HG03097 (cell line): ENCODE results near the gene CRHR1.

Source experiments
- ATAC-seq: cut with Tn5 transposase; IDR thresholded peaks from one replicate; pipeline ENCODE4 v1.9.1; 2021; ENCODE audit not compliant: unreplicated experiment, low FRiP score

The CRHR1 gene

GRCh38 chr17:45787044-45787443 is 2.9 kb downstream of the CRHR1 start:
- ATAC-seq: no peak

GRCh38 chr17:45787656-45788055 is 3.5 kb downstream of the CRHR1 start:
- ATAC-seq: no peak

- no peak for ATAC-seq
Observed at GRCh38 chr17:45788057-45788456, 3.9 kb downstream of the CRHR1 start.

- ATAC-seq: no peak
Observed at GRCh38 chr17:45789874-45790273, 5.8 kb downstream of the CRHR1 start.

GRCh38 chr17:45790296-45790922 is 6.3 kb downstream of the CRHR1 start:
- ATAC-seq: no peak

- no peak for ATAC-seq
Observed at GRCh38 chr17:45791041-45791582, 7.0 kb downstream of the CRHR1 start.

GRCh38 chr17:45791935-45792334 is 7.8 kb downstream of the CRHR1 start:
- ATAC-seq: no peak

- no peak for ATAC-seq
Observed at GRCh38 chr17:45792437-45792836, 8.3 kb downstream of the CRHR1 start.

- no peak for ATAC-seq
Observed at GRCh38 chr17:45792995-45793755, 9.1 kb downstream of the CRHR1 start.

GRCh38 chr17:45793999-45794540 is 9.9 kb downstream of the CRHR1 start:
- no peak for ATAC-seq

- no peak for ATAC-seq
Observed at GRCh38 chr17:45794840-45795239, 10.7 kb downstream of the CRHR1 start.

GRCh38 chr17:45800816-45801215 is 16.7 kb downstream of the CRHR1 start:
- ATAC-seq: no peak

- ATAC-seq: no peak
Observed at GRCh38 chr17:45801421-45801820, 17.3 kb downstream of the CRHR1 start.

- ATAC-seq: no peak
Observed at GRCh38 chr17:45808845-45809244, 24.7 kb downstream of the CRHR1 start.

- ATAC-seq: no peak
Observed at GRCh38 chr17:45809499-45809898, 25.4 kb downstream of the CRHR1 start.

GRCh38 chr17:45812102-45812501 is 28.0 kb downstream of the CRHR1 start:
- ATAC-seq: no peak

- ATAC-seq: no peak
Observed at GRCh38 chr17:45813048-45813725, 29.1 kb downstream of the CRHR1 start.

- ATAC-seq: no peak
Observed at GRCh38 chr17:45814622-45815606, 30.8 kb downstream of the CRHR1 start.

- ATAC-seq: no peak
Observed at GRCh38 chr17:45815752-45816151, 31.6 kb downstream of the CRHR1 start.

GRCh38 chr17:45818041-45818440 is 33.9 kb downstream of the CRHR1 start:
- ATAC-seq: no peak
